K562 (cell line): ENCODE measurements around the gene IGSF9.

Experiments
- ARID2 ChIP-seq: fragments of 450-650 bp; IDR thresholded peaks from 2 replicates; pipeline ENCODE4 v1.6.1; 2017; ENCODE audit warnings: antibody characterized with exemption, mild to moderate bottlenecking
- CEBPB ChIP-seq: fragments of 450-650 bp; IDR thresholded peaks from 2 replicates; pipeline ENCODE4 v1.6.1; 2016; ENCODE audit warnings: missing genetic modification characterization, missing compliant biosample characterization
- CTCF ChIP-seq, 3 experiments: IDR thresholded peaks in 2 of 3; conservative IDR thresholded peaks in 1 of 3; 2 replicates each; pipeline ENCODE4 v1.5.1; 2011 to 2012; ENCODE audit warnings: low read length in 3 of 3, mild to moderate bottlenecking in 3 of 3, control low read depth in 2 of 3, improper control_type of control experiment in 1 of 3, inconsistent platforms in 1 of 3, low read depth in 1 of 3, mixed read lengths in 1 of 3, moderate library complexity in 1 of 3; ENCODE audit not compliant: insufficient read depth in 2 of 3
- MAFF ChIP-seq: IDR thresholded peaks from 2 replicates; pipeline ENCODE4 v1.6.1; 2012; ENCODE audit warnings: low read length, improper control_type of control experiment
- MGA ChIP-seq: fragments of 450-650 bp; IDR thresholded peaks from 2 replicates; pipeline ENCODE4 v1.6.1; 2016; ENCODE audit warnings: mild to moderate bottlenecking, moderate library complexity
- NFYB ChIP-seq: IDR thresholded peaks from 2 replicates; pipeline ENCODE4 v1.6.1; 2011; ENCODE audit warnings: mild to moderate bottlenecking, moderate library complexity; ENCODE audit not compliant: insufficient read length; ENCODE audit errors: extremely low read depth
- PHTF2 ChIP-seq: fragments of 250-450 bp; sonication (Bioruptor Pico); IDR thresholded peaks from 2 replicates; pipeline ENCODE4 v1.5.0; 2021; ENCODE audit warnings: mild to moderate bottlenecking
- RAD51 ChIP-seq: fragments of 450-650 bp; IDR thresholded peaks from 2 replicates; pipeline ENCODE4 v1.7.1; 2016; ENCODE audit warnings: low read depth, mild to moderate bottlenecking, borderline replicate concordance
- SIX5 ChIP-seq, 2 experiments: IDR thresholded peaks; 2 replicates each; pipeline ENCODE4 v1.6.1; 2011; ENCODE audit warnings: low read length in 2 of 2, borderline replicate concordance in 1 of 2, low read depth in 1 of 2, mild to moderate bottlenecking in 1 of 2, moderate library complexity in 1 of 2; ENCODE audit not compliant: insufficient read depth in 1 of 2
- TGIF2 ChIP-seq: sonication (generic); formaldehyde crosslinking; IDR thresholded peaks from 2 replicates; pipeline ENCODE4 v1.8.1; 2022; ENCODE audit warnings: mild to moderate bottlenecking, missing genetic modification reagents, moderate library complexity
- UBTF ChIP-seq, 2 experiments: IDR thresholded peaks; 2 replicates each; pipeline ENCODE4 v1.6.1; 2012; ENCODE audit warnings: improper control_type of control experiment in 2 of 2, low read depth in 2 of 2, low read length in 2 of 2, borderline replicate concordance in 1 of 2
- TF ChIP-seq, protein P1 (sequence below): fragments of 450-650 bp; IDR thresholded peaks from 2 replicates; pipeline ENCODE4 v1.7.1; 2018; ENCODE audit warnings: mild to moderate bottlenecking, low read depth; ENCODE audit not compliant: partially characterized antibody

GRCh38 chr1:159921251-159921650 lies 24.2 kb downstream of the IGSF9 start:
- TF ChIP-seq CTCF (IDR thresholded peaks at IDR 0.05 in 2 of 3, conservative IDR thresholded peaks at IDR 0.05 in 1 of 3; ENCODE audit: insufficient read depth in 2 of 3, low read depth in 1 of 3, low read length in 3 of 3) (no peak), NFYB (no peak), MAFF (no peak), MGA (no peak), TGIF2 (no peak), RAD51 (no peak), CEBPB (no peak), SIX5 (IDR thresholded peaks at IDR 0.05; ENCODE audit: borderline replicate concordance in 1 of 2, insufficient read depth in 1 of 2, low read depth in 1 of 2, low read length in 2 of 2) (no peak), UBTF (IDR thresholded peaks at IDR 0.05; ENCODE audit: borderline replicate concordance in 1 of 2, low read depth in 2 of 2, low read length in 2 of 2) (no peak), ARID2 (no peak), PHTF2 (CRISPR knock-in tag) (no peak)
- TF ChIP-seq, protein P1, sequence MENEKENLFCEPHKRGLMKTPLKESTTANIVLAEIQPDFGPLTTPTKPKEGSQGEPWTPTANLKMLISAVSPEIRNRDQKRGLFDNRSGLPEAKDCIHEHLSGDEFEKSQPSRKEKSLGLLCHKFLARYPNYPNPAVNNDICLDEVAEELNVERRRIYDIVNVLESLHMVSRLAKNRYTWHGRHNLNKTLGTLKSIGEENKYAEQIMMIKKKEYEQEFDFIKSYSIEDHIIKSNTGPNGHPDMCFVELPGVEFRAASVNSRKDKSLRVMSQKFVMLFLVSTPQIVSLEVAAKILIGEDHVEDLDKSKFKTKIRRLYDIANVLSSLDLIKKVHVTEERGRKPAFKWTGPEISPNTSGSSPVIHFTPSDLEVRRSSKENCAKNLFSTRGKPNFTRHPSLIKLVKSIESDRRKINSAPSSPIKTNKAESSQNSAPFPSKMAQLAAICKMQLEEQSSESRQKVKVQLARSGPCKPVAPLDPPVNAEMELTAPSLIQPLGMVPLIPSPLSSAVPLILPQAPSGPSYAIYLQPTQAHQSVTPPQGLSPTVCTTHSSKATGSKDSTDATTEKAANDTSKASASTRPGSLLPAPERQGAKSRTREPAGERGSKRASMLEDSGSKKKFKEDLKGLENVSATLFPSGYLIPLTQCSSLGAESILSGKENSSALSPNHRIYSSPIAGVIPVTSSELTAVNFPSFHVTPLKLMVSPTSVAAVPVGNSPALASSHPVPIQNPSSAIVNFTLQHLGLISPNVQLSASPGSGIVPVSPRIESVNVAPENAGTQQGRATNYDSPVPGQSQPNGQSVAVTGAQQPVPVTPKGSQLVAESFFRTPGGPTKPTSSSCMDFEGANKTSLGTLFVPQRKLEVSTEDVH = no peak
